Measurements from ENCODE around the gene SLC47A1. TPM values are rescaled to one million over a fixed set of nuclear protein-coding genes. Genes with fewer than 3 reads are reported as not detected.

The SLC47A1 gene
- total RNA-seq, 4 donors from 2014 or later, result 19.1 to 53.0 (median 39.2) TPM

- Histone ChIP-seq H3K36me3 (no peaks in the 10 kb centered on the region), H3K4me3 (no peak overlapping the region), H3K27me3 (no peaks in the 10 kb centered on the region), H3K4me1 (no peaks in the 10 kb centered on the region), H3K9me3 (no peaks in the 10 kb centered on the region), H3K27ac (no peak overlapping the region)
- TF ChIP-seq POLR2AphosphoS5 (IDR thresholded peaks at IDR 0.05), result no peak
- no peak for TF ChIP-seq EP300 (IDR thresholded peaks at IDR 0.05)
- 95% methylated on average over 15 of the region's 15 CpGs for WGBS
- DNase-seq (ENCODE audit: low spot score in 2 of 2), result no peak
Observed at GRCh38 chr17:19565817-19566575, 32.3 kb downstream of the SLC47A1 start.

- Histone ChIP-seq H3K9me3 (no peaks in the 10 kb centered on the region), H3K4me1 (no peaks in the 10 kb centered on the region), H3K27me3 (no peaks in the 10 kb centered on the region), H3K36me3 (no peaks in the 10 kb centered on the region), H3K27ac (no peak overlapping the region), H3K4me3 (no peak overlapping the region)
- 83% methylated on average over 23 of the region's 23 CpGs for WGBS
- TF ChIP-seq POLR2A (IDR thresholded peaks at IDR 0.05) (no peak), CTCF (IDR thresholded peaks at IDR 0.05) (no peak), EP300 (IDR thresholded peaks at IDR 0.05) (no peak), POLR2AphosphoS5 (IDR thresholded peaks at IDR 0.05) (no peak)
- DNase-seq (ENCODE audit: low spot score in 2 of 2), result no peak
Observed at GRCh38 chr17:19567216-19568015, 33.8 kb downstream of the SLC47A1 start.

GRCh38 chr17:19568016-19568350 is 34.3 kb downstream of the SLC47A1 start:
- H3K27ac ChIP-seq, result no peak overlapping the region
- no peak for TF ChIP-seq EP300 (IDR thresholded peaks at IDR 0.05)
- no peak for TF ChIP-seq POLR2A (IDR thresholded peaks at IDR 0.05)
- no peak for TF ChIP-seq POLR2AphosphoS5 (IDR thresholded peaks at IDR 0.05)
- no peak for TF ChIP-seq CTCF (IDR thresholded peaks at IDR 0.05)
- H3K27me3 ChIP-seq, result no peaks in the 10 kb centered on the region
- H3K36me3 ChIP-seq, result no peaks in the 10 kb centered on the region
- no peaks in the 10 kb centered on the region for H3K4me1 ChIP-seq
- H3K9me3 ChIP-seq, result no peaks in the 10 kb centered on the region
- H3K4me3 ChIP-seq, result no peak overlapping the region
- DNase-seq (ENCODE audit: low spot score in 2 of 2), result no peak
- 90% methylated on average over 1 of the region's 1 CpG for WGBS

GRCh38 chr17:19569785-19570543 is 36.3 kb downstream of the SLC47A1 start:
- Histone ChIP-seq H3K4me3 (no peak overlapping the region), H3K27ac (no peak overlapping the region), H3K36me3 (no peaks in the 10 kb centered on the region), H3K27me3 (no peaks in the 10 kb centered on the region), H3K9me3 (no peaks in the 10 kb centered on the region), H3K4me1 (no peaks in the 10 kb centered on the region)
- no peak for DNase-seq (ENCODE audit: low spot score in 2 of 2)
- TF ChIP-seq POLR2AphosphoS5 (IDR thresholded peaks at IDR 0.05) (no peak), POLR2A (IDR thresholded peaks at IDR 0.05) (no peak), EP300 (IDR thresholded peaks at IDR 0.05) (no peak)
- 58% methylated on average over 3 of the region's 3 CpGs for WGBS

- 25% methylated on average over 4 of the region's 4 CpGs for WGBS
- H3K27ac ChIP-seq, result no peak overlapping the region
- DNase-seq (ENCODE audit: low spot score in 2 of 2), result no peak
Observed at GRCh38 chr17:19570544-19571062, 36.9 kb downstream of the SLC47A1 start.

More at GRCh38 chr17:19570544-19571062, 36.9 kb downstream of the SLC47A1 start:
- Histone ChIP-seq H3K4me1 (no peaks in the 10 kb centered on the region), H3K36me3 (no peaks in the 10 kb centered on the region), H3K4me3 (no peak overlapping the region), H3K9me3 (no peaks in the 10 kb centered on the region), H3K27me3 (no peaks in the 10 kb centered on the region)
- TF ChIP-seq POLR2AphosphoS5 (IDR thresholded peaks at IDR 0.05), result no peak
- TF ChIP-seq POLR2A (IDR thresholded peaks at IDR 0.05), result no peak
- no peak for TF ChIP-seq CTCF (IDR thresholded peaks at IDR 0.05)
- no peak for TF ChIP-seq EP300 (IDR thresholded peaks at IDR 0.05)
